ENCODE results near the gene GET3. TPM values are rescaled to one million over a fixed set of nuclear protein-coding genes. Genes with fewer than 3 reads are reported as not detected.

The GET3 gene
- polyA plus RNA-seq, 3 donors = 97.5 to 122 (median 108) TPM

GRCh38 chr19:12757544-12758274 lies 20.4 kb downstream of the GET3 start:
- WGBS (ENCODE audit: insufficient coverage) = 10% methylated on average over 54 of the region's 60 CpGs
- Histone ChIP-seq H3K27ac (ENCODE audit: low read depth in 1 of 2, low read length in 2 of 2) (no peak overlapping the region), H3K9me3 (replicated peaks in 1 of 2; ENCODE audit: control insufficient read depth in 1 of 2, insufficient read depth in 1 of 2, low read length in 2 of 2) (no peaks in the 10 kb centered on the region)

GRCh38 chr19:12759686-12760085 lies 22.4 kb downstream of the GET3 start:
- peaks cover 0 to 5% (median 0%) of the 10 kb centered on the region in 7 donors for H3K9me3 Mint-ChIP-seq
- Histone ChIP-seq H3K4me3 (replicated peaks in 1 of 3; ENCODE audit: low read depth in 2 of 3, low read length in 3 of 3) (no peak overlapping the region), H3K4me1 (ENCODE audit: control insufficient read depth in 1 of 2, insufficient read depth in 2 of 2, low read length in 2 of 2) (peaks cover 4 to 8% of the 10 kb centered on the region in 2 donors), H3K27ac (ENCODE audit: low read depth in 1 of 2, low read length in 2 of 2) (no peak overlapping the region), H3K9ac (ENCODE audit: insufficient read depth, low read length, poor library complexity, severe bottlenecking) (no peak overlapping the region), H2AFZ (ENCODE audit: insufficient read depth, low read depth, low read length, poor library complexity, severe bottlenecking) (no peak overlapping the region), H3K4me2 (replicated peaks; ENCODE audit: extremely low read depth, low read length, poor library complexity, severe bottlenecking) (no peak overlapping the region), H3K9me3 (replicated peaks in 1 of 2; ENCODE audit: control insufficient read depth in 1 of 2, insufficient read depth in 1 of 2, low read length in 2 of 2) (peaks cover 0 to 5% of the 10 kb centered on the region in 2 donors), H4K20me1 (ENCODE audit: insufficient read depth, low read length) (no peaks in the 10 kb centered on the region), H3K36me3 (replicated peaks in 1 of 2; ENCODE audit: control insufficient read depth in 1 of 2, insufficient read depth in 2 of 2, low read length in 2 of 2) (no peaks in the 10 kb centered on the region), H3K27me3 (ENCODE audit: control insufficient read depth in 2 of 2, insufficient read depth in 2 of 2, low read length in 2 of 2) (peaks cover 0 to 4% of the 10 kb centered on the region in 2 donors), H3K79me2 (ENCODE audit: insufficient read depth, low read length) (no peaks in the 10 kb centered on the region)
- no peak overlapping the region for H3K27ac Mint-ChIP-seq
- no peak overlapping the region for H3K4me3 Mint-ChIP-seq
- H3K27me3 Mint-ChIP-seq (ENCODE audit: low read depth in 3 of 3) = peaks cover 7 to 12% (median 11%) of the 10 kb centered on the region in 3 donors
- DNase-seq = no peak
- no peak for TF ChIP-seq CTCF (IDR thresholded peaks at IDR 0.05)
- intact Hi-C loops (cut with micrococcal nuclease) = loop anchor here in 1 of 2 donors (5.0 kb wide), 2 partner anchors 38 to 88 kb away; no protein-coding TSS in a partner anchor
- peaks cover 12% of the 10 kb centered on the region for H3K4me1 Mint-ChIP-seq
- no CpG with 5 or more reads among the region's 6 CpGs for WGBS (ENCODE audit: insufficient coverage)
- H3K36me3 Mint-ChIP-seq = peaks cover 17 to 25% of the 10 kb centered on the region in 2 donors

More at GRCh38 chr19:12757544-12758274, 20.4 kb downstream of the GET3 start:
- Histone ChIP-seq H3K27me3 (ENCODE audit: control insufficient read depth in 2 of 2, insufficient read depth in 2 of 2, low read length in 2 of 2) (peaks cover 0 to 8% of the 10 kb centered on the region in 2 donors), H4K20me1 (ENCODE audit: insufficient read depth, low read length) (no peaks in the 10 kb centered on the region), H3K4me1 (ENCODE audit: control insufficient read depth in 1 of 2, insufficient read depth in 2 of 2, low read length in 2 of 2) (peaks cover 4 to 8% of the 10 kb centered on the region in 2 donors), H3K36me3 (replicated peaks in 1 of 2; ENCODE audit: control insufficient read depth in 1 of 2, insufficient read depth in 2 of 2, low read length in 2 of 2) (no peaks in the 10 kb centered on the region), H3K4me3 (replicated peaks in 1 of 3; ENCODE audit: low read depth in 2 of 3, low read length in 3 of 3) (peak overlapping the region in 1 of 3 experiments; percentile 46), H3K79me2 (ENCODE audit: insufficient read depth, low read length) (no peaks in the 10 kb centered on the region), H3K4me2 (replicated peaks; ENCODE audit: extremely low read depth, low read length, poor library complexity, severe bottlenecking) (peak overlapping the region; percentile 55), H3K9ac (ENCODE audit: insufficient read depth, low read length, poor library complexity, severe bottlenecking) (no peak overlapping the region), H2AFZ (ENCODE audit: insufficient read depth, low read depth, low read length, poor library complexity, severe bottlenecking) (peak overlapping the region; percentile 70)
- peak; percentile 99 for TF ChIP-seq CTCF (IDR thresholded peaks at IDR 0.05)
- Mint-ChIP-seq H3K27ac (no peak overlapping the region), H3K27me3 (ENCODE audit: low read depth in 3 of 3) (peaks cover 10 to 21% (median 16%) of the 10 kb centered on the region in 3 donors), H3K4me1 (peaks cover 12% of the 10 kb centered on the region), H3K36me3 (peaks cover 7 to 10% of the 10 kb centered on the region in 2 donors), H3K4me3 (peak overlapping the region; percentile 43 to 78), H3K9me3 (peaks cover 0 to 2% (median 0%) of the 10 kb centered on the region in 7 donors)
- intact Hi-C loops (cut with micrococcal nuclease) = loop anchor here in 1 of 2 donors (2.0 kb wide), 2 partner anchors 41 to 193 kb away; no protein-coding TSS in a partner anchor
- peak; percentile 54 to 72 (median 65) for DNase-seq
